CD4-positive, alpha-beta T cell treated with Interleukin-12 subunit alpha and Interleukin-12 subunit beta, for 1 hour (primary cell): Measurements from ENCODE around the gene PHF19.

Source experiments
- DNase-seq: peaks from one replicate; pipeline ENCODE4 v3.0.0-alpha.2; 2020

Gene PHF19

DNA sequence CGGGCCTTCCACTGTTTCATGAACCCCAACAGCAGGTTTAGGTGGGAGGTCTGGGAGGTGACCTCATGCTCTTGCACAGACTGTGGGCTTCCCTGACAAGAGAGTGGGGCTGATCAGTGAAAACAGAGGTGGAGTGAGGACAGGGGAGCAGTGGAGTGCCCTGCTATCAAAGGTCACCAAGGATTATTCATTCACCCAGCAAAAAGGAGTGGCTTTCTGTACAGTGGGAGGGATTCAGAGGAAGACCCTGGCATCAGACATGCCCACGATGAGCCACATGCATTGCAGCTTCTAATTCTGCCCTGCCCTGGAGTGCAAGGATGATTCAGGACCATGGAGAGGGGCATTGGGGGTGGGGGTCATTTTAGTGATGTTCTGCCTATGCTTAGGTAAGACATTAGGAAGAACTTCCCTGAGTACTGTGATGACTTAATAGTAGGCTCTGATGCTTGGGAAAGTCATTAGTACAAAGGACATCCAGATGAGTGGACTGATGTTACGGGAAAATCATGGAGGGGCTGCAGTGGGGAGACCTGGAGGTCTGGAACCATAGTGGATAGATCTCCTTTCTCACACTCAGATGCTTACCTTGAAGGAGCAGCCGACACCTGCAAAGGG, 36.8 kb upstream of the PHF19 start:
- no peak for DNase-seq

DNA sequence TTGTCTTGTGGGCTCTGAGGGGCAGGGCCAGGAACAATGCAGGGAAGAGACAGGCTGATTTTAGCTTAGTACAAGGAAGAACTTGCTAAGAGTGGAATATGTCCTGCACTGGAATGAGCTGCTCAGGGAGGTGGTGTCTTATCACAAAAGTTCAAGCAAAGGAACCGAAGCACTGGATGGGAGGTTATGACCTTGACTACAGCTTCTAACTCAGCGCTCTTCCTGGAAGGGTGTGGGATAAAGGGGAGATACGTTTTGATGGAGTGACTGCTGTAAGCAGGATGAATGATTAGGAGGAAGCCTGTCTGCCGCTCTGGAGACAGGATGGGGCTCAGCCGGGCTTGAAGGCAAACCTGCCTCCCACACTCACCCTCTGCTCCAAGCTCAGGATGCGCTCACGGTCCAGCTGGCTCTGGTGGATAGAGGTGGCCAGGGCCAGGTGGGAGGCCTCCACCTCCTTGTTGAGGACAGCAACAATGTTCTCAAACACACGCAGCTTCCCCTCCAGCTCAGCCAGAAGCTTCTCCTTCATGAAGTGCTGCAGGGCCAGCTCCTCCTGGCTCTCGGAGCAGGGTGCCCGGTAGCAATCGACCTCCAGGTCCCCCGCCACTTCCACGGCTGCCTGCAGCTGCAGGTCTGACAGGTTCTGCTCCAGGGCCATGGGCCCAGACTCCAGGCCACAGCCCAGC, 36.1 kb upstream of the PHF19 start:
- no peak for DNase-seq

DNA sequence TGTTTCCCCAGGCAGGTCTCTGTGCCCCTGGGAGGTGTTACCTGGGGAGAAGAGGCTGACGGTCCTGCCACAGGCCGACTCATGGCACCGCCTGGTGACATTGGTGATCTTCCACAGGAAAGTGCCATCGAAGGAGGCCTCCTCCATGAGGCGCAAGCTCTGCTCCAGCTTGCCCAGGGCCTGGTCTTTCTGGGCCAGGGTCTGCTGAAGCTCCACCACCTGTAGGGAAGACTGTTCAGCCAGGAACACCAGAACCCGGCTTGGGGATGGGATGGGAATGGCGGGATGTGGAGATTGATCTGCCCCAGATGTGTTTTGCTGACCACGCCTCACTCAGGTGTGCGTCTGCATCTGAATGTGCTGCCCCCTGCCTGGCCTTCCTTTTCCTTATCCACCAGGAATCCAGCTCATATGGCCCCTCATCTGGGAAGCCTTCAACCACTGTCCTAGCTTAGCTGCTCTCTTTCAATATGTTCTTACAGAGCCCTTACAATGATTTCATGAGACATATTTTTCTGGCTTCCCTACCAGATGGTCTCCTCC, 34.4 kb upstream of the PHF19 start:
- no peak for DNase-seq

DNA sequence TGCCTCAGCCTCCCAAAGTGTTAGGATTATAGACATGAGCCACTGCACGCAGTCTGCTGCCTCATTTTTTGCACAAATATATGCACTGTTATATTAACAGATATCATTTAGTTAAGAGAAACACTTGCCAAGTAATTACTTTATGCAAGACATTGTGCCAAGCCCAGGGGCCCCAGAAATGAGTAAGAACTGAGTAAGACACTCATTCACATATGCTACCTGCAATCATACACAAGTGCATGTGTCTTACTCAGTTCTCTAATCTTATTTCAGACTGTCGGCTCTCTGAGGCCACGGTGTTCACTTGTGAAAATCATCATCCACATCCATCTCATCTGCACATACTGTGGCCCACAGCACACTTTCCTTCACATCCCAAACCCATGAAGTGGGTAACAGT, 33.7 kb upstream of the PHF19 start:
- peak; percentile 21 for DNase-seq

DNA sequence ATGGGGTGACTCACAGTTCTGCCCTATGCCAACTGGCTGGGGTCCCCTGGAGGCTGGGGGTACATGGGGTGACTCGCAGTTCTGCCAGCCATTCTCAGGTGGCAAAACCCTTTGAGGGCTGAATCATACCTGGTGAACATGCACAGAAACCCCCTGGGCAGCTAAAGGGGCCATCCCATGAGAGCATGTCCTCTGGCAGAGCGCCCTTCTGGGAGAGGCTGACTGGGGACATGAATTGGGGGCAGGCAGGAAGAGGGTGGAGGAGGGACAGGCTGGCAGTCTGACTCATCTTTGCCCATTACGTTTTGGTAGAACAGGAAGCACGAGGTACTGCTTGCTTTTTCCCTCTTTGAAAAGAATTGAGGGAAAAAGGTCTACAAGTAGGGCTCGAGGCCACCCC, 32.9 kb upstream of the PHF19 start:
- DNase-seq: peak; percentile 64

DNA sequence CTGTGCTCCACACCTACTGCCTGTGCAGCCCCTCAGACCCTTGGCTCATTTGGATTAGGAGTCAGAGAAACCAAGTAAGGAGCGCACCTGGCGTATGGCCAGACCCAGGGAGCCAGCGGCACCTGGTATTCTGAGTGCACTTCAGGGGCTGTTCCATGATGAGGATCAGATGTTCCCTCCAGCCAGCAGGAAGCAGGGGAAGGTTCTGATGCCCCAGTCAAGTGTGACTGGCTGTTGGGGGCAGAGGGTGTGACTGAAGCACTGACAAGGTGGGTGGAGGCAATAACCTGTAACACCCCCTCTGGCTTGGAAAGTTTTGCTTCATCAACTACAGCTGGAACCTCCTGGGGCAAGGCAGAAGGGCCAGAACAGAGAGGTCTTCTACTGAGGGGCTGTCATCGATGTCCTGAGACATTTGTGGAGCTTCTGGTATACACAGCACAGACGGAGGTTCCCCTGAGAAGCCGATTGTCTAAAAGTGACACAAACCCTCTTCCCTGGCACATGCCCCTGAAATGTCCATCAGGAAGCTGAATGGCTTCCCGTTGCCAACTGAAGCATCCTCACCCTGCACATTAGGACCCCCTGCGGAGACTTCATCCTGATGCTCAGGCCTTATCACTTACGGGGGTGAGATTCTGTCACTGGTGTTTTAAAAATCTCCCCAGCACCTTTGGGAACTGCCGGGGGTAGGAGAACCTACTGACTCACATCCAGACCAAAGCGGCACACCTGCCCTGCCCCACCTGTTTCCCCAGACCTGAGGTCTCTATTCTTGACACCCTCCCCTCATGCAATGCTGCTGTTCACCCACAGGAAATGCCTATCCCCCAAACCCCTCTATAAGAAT, 28.6 kb upstream of the PHF19 start:
- peak; percentile 55 for DNase-seq

DNA sequence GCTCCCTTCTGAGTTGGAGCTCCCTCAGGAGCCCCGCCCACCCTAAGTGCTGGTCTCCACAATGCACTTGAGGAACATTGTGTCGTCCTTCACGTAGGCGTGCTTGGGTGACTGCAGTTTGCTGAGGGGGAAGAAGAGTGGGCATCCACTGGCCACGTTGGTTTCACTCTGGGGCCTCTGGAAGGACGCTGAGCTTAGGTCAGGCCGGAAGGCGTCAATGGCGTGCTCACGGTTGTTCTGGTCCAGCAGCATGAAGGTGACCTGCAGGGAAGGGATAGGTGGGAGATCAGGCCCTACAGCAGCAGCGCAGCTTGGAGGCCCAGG, 28.0 kb upstream of the PHF19 start:
- no peak for DNase-seq

DNA sequence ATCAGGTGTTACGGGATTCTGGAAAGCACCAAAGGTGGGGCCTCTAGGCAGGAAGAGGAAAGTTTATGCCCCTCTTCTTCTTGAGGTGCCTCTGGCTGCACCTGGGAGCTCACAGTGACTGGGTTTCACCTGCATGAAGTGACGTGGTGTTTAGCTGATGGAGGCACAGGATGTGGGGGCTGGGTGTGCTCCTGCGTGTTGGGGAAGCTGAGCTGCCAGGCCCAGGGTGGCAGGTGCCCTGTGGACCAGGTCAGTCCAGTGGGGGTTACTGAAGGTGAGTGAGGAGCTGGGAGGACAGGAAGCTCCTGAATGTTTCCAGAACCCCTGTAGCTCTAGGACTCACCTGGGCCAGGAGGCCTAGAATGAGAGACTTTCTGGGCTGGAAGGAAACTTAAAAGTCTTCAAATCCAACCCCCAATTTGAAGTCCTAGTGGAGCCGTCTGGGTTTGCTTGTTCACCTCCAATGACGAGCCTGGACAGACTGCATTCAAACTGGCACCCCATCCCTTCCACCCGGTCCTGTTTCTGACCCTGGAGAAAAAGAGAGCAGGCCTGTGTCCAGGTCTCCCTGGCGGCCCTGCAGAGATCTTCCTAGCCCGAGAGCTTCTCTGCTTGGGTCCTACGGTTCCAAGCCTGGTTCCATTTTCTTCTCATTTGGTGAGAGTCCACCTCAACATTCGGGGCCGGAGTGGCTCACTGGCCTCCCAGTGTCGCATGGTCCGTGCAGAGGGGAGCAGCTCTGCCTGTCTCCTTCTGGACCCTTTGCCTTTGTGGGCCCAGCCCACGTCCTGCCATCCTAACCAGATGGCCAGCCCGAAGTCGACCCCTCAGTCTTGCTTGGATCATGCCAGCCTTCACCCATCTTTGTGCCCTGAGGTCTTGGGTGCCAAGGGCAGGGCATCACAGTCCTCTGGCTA, 27.3 kb upstream of the PHF19 start:
- DNase-seq: peak; percentile 81

DNA sequence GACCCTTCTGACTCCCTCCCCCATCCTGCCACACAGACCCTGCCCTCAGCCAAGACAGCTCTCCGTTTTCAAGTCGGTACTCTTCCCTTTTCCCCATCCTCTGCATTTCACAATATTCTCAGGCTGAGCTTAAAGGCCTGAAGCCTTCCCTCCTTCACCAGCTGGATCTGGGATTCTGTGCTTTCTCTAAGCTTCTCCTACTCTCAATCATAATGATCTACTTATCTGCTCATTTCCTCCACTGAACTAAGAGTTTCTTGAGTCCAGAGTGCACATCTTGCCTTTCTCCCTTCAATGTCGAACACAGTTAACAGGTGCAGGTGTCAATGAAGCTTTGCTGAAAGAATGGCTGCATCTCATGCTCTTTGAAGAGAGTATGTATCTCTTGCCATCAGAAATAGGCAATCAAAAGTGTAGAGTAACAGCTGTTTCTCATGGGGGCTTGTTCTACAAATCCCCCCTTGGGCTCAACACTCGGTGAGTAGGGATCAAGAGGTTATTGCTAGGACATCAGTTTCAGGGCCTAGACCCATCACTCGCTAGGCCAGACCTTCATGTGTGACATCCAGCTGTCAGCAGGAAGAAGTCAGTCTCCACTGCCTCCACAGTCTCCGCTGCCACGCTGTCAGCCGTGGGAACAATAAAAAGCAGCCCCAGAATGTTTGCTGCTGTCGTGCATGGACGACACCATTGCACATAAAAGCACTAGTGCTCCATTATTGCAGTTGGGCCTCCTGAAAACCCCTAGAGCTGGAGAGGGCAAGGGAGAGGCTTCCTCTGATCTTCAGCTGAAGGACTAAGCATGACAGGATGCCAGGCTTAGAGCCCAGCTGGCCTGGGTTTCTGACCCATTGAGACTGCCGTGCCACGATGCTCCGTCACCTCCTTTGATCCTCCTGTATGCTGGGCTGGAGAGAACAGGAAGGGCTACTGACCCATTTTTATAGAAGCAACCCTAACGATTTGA, 25.9 kb upstream of the PHF19 start:
- DNase-seq: peak; percentile 26

DNA sequence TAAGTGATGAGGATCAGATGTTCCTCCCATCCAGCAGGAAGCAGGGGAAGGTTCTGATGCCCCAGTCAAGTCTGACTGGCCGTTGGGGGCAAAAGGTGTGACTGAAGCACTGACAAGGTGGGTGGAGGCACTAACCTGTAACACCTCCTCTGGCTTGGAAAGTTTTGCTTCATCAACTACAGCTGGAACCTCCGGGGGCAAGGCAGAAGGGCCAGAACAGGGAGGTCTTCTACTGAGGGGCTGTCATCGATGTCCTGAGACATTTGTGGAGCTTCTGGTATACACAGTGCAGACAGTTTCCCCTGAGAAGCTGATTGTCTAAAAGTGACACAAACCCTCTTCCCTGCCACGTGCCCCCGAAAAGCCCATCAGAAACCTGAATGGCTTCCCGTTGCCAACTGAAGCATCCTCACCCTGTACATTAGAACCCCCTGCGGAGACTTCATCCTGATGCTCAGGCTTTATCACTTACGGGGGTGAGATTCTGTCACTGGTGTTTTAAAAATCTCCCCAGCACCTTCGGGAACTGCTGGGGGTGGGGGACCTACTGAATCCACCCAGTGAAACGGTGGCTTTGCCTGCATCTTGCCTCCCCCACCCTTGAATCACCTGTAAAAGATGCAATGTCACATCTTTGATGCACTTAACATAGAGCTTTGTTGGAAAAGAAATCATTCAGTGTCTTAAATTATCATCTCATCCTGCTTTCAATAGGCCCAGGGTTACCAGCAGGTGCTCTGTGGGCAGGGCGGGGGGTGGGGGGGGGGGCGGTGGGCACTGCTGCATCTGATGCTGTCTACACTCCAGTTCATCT, 25.0 kb upstream of the PHF19 start:
- DNase-seq: peak; percentile 28

DNA sequence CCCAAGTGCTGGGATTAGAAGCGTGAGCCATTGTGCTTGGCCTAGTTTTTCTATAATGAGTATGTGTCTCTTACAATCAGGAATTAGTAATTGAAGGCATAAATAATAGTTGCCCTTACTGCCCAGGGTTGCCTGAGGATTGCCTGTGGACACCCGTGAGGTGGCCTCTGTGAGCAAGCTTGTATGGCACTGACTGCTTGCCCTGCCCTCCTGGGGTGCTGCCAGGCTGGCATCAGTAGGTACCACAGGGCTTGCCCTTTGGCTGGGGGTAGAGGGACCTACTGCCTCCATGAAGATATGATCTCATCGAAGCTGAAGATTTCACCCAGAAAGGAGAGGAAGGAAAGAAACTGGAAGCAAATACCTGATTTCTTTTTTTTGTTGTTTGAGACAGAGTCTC, 23.8 kb upstream of the PHF19 start:
- DNase-seq: peak; percentile 21

DNA sequence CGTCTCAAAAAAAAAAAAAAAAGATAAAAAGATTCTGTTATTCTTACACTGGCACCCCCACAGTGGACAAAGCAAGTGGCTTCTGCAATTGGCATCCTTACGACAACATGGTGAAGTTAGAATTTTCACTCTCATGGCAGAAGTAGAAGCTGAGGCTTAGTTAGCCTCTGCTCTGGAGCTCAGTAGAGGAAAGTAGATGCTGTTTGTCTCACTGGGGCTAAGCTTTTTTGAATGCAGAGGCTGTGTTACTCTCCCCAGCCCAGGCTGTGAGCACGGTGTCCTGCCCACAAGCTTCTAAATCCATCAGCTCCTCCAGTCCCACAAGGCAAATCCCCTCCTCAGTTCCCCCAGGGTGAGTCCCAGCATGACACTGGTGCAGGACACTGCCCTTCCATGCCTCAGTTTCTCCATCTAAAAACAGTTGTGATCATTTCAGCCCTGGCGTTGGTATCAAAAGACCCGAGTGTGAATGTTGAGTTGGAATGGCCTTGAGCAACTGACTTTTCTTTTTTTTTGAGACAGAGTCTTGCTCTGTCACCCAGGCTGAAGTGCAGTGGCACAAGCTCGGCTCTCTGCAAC, 22.6 kb upstream of the PHF19 start:
- DNase-seq: peak; percentile 34

DNA sequence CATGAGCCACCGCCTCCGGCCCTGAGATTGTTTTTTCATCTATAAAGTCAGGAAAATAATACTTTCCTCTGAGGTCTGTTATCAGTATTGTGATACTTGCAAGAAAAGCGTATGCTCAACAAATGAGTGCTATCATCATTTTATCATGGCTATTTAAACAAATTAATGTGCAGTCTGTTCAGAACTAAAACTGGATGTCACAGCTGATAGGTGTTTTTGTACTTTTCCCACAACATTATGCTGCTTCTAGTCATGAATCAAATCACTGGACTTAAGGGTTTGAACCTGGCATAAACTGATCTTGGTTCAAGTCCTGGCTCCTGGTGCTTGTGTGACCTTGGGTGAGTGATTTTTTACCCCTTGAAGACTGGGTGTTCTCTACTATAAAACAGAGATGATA, 21.4 kb upstream of the PHF19 start:
- DNase-seq: peak; percentile 28

DNA sequence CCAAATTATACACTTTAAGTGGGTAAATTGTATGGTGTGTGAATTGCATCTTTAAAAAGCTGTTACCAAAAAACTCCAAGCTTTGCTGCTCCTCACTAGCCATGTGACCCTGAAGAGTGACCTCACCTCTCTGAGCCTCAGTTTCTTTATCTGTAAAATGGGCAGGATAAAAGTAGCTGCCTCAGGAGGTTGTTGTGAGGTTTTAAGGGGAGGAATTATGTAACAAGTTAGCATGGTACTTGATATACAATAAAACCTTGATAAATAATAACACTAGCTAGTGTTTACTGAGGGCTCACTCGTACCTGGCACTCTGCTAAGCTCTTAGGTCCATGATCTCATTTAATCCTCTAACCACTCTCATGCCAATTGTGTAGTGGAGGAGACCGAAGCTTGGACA, 19.0 kb upstream of the PHF19 start:
- DNase-seq: peak; percentile 29

DNA sequence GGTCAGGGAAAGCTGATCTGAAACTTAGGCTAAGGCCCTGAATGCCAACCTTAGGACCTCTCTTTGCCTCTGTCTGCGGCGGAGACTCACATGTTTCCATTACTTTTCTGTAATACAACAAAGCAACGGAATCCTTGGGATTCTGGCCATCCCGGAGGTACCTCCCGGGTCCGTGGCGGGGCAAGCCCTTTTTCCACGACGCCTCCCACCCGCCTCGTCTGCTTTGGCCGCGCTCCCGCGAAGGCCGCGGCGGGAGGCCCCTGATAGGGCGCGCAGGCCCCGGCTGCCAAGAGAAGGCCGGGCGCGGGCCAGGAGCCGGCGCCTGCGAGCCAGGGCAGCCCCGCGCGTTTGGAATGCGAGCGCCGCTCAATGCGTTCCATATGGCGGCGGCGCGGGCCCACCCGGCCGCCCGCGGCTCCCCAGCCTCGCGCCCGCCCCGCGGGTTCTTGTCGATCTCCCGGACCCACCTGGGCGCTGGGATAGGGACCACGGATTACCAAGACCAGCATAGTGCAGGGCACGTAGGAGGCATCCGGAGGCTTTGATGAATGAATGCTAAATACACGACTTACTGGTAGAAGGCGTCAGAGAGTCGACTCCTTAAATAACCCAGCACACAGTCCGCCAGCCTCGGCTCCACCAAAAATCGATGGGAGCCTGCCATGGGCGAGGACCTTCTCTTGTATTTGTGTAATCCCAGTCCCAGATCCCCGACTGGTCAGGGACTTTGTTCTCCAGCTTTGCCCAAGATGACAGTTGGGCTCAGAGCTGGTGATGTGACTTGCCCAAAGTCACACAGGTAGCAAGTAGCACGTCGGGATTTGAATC, 17.5 kb upstream of the PHF19 start:
- peak; percentile 27 for DNase-seq

DNA sequence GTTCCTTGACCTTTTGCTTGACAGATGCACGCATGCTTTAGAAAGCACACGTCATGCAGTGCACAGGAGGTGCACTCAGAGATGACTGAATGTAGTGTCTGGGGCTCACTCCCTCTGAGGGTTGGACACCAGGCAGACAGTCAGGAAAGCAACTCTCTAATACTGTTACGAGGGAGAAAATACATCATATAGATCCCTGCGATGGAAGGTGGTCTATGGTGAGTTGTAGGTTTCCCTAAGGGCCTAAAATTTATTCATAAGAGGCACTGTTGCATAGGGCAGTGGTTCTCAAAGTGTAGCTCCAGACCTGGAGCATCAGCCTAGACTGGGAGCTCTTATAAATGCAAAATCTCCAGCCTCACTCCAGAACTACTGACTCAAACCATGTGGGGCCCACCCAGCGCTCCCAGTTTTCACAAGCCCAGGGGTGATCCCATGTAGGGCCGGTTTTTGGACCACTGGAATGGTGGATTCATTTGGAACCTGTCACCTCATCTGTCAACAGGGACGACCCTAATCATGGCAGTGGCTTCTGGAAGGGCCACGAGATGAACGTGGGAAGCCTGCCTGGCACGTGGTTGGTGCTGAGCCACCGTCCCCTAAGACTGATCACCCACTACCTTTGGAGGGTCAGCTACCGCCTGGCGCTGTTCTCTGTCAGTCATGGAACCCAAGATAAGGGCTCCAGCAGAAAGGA, 16.8 kb upstream of the PHF19 start:
- DNase-seq: peak; percentile 19

DNA sequence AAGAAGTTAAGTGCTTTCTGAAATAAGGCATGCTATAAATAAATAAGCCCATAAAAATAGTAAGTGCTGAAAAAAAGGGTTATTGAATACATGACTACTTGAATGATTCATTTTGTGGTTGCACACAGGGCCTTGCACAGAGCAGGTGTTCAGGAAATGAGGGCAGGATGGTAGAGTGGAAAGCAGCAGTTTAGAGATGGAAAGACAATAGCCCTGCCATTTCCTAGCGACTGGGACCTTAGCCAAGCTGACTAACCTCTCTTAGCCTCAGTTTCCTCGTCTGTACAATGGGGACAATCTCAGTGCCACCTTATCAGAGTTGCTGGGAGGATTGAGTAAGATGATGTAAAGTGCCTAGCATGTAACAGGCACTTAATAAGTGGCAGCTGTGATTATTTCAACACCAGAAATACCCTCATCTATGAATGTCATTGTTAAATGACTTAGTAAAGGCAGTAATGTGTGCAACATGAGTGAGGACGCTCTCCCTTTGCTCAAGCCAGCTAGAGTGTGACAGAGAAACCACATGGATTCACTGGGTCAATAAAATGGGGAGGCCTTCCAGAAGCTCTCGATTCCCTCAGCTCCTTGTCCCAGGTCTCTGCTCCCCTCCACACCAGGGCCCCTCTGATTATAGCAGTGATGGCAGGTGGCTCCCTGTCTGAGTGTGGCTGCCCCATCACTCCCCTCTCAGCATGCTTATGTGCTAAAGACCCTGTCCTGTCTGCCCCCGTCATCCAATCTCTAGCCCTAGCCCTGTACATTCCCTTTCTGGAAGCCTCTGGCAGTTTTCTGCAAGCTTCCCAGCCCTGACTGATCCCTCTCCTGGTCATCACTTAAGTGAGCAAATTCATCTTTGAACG, 16.0 kb upstream of the PHF19 start:
- DNase-seq: peak; percentile 78
